GM21390 (cell line): Measurements from ENCODE around the gene MED10.
"Not testable (repeated sequence)": the region's sequence is repeated elsewhere in the genome, so short reads cannot be mapped to it uniquely, and the experiment has no call there.

Source experiments
- ATAC-seq: cut with Tn5 transposase; IDR thresholded peaks from one replicate; pipeline ENCODE4 v1.9.1; 2021; ENCODE audit not compliant: unreplicated experiment

The MED10 gene

GRCh38 chr5:6376974-6377520 lies 1.3 kb downstream of the MED10 start:
- no peak for ATAC-seq

- ATAC-seq: no peak
These were observed 5.1 kb downstream of the MED10 start for GRCh38 chr5:6373081-6373846.

GRCh38 chr5:6372251-6373080 lies 5.9 kb downstream of the MED10 start:
- no peak for ATAC-seq

- ATAC-seq: no peak
These were observed 7.1 kb downstream of the MED10 start for GRCh38 chr5:6371079-6371810.

GRCh38 chr5:6370580-6370979 lies 7.8 kb downstream of the MED10 start:
- ATAC-seq: no peak

- ATAC-seq: no peak
These were observed 12.3 kb downstream of the MED10 start for GRCh38 chr5:6365977-6366590.

GRCh38 chr5:6365142-6365976 lies 13.0 kb downstream of the MED10 start:
- ATAC-seq: no peak

GRCh38 chr5:6363454-6364011 lies 14.8 kb downstream of the MED10 start:
- ATAC-seq: not testable (repeated sequence)

- ATAC-seq: no peak
These were observed 15.5 kb downstream of the MED10 start for GRCh38 chr5:6362846-6363245.

GRCh38 chr5:6361101-6361500 lies 17.2 kb downstream of the MED10 start:
- no peak for ATAC-seq

GRCh38 chr5:6360323-6361072 lies 17.8 kb downstream of the MED10 start:
- ATAC-seq: no peak

- ATAC-seq: peak; percentile 86
These were observed 18.6 kb downstream of the MED10 start for GRCh38 chr5:6359555-6360322.

GRCh38 chr5:6358434-6358820 lies 19.9 kb downstream of the MED10 start:
- no peak for ATAC-seq

- not testable (repeated sequence) for ATAC-seq
These were observed 20.4 kb downstream of the MED10 start for GRCh38 chr5:6357817-6358433.

- no peak for ATAC-seq
These were observed 21.7 kb downstream of the MED10 start for GRCh38 chr5:6356578-6357164.

- ATAC-seq: no peak
These were observed 23.1 kb downstream of the MED10 start for GRCh38 chr5:6355294-6355693.

- no peak for ATAC-seq
These were observed 23.5 kb downstream of the MED10 start for GRCh38 chr5:6354848-6355247.
